H9 (cell line): ENCODE results near the gene CEP63. TPM values are rescaled to one million over a fixed set of nuclear protein-coding genes. Genes with fewer than 3 reads are reported as not detected.

Experiments used
- DNase-seq: peaks from one replicate; pipeline ENCODE4 v3.0.0-alpha.2; 2017
- H2AFZ ChIP-seq: one replicate; pipeline ENCODE4 v1.6.1; 2013; ENCODE audit warnings: mild to moderate bottlenecking, low read length, control low read depth, moderate library complexity
- H2AK5ac ChIP-seq: 2 replicates; pipeline ENCODE4 v1.6.1; 2013; ENCODE audit warnings: low read length, control low read depth, mixed read lengths; ENCODE audit not compliant: insufficient read length
- H2BK120ac ChIP-seq: one replicate; pipeline ENCODE4 v1.6.1; 2013; ENCODE audit warnings: low read depth, mild to moderate bottlenecking, low read length, control low read depth, inconsistent platforms; ENCODE audit not compliant: poor library complexity, severe bottlenecking
- H2BK12ac ChIP-seq: 2 replicates; pipeline ENCODE4 v1.6.1; 2013; ENCODE audit warnings: low read length, control low read depth, mixed read lengths, low read depth; ENCODE audit not compliant: insufficient read length
- H2BK15ac ChIP-seq: 2 replicates; pipeline ENCODE4 v1.6.1; 2013; ENCODE audit warnings: low read depth, low read length, control low read depth
- H2BK20ac ChIP-seq: one replicate; pipeline ENCODE4 v1.6.1; 2013; ENCODE audit warnings: low read depth, mild to moderate bottlenecking, low read length, control low read depth, inconsistent platforms; ENCODE audit not compliant: poor library complexity, severe bottlenecking
- H2BK5ac ChIP-seq: 2 replicates; pipeline ENCODE4 v1.6.1; 2013; ENCODE audit warnings: low read length, control low read depth, mixed read lengths; ENCODE audit not compliant: insufficient read length
- H3K14ac ChIP-seq: 2 replicates; pipeline ENCODE4 v1.6.1; 2013; ENCODE audit warnings: low read length, control low read depth; ENCODE audit not compliant: insufficient read depth
- H3K18ac ChIP-seq: 2 replicates; pipeline ENCODE4 v1.6.1; 2013; ENCODE audit warnings: low read depth, mild to moderate bottlenecking, mixed read lengths, low read length, control low read depth; ENCODE audit not compliant: insufficient read length
- H3K23ac ChIP-seq: 2 replicates; pipeline ENCODE4 v1.6.1; 2013; ENCODE audit warnings: low read length, control low read depth, mixed read lengths, low read depth; ENCODE audit not compliant: insufficient read length
- H3K23me2 ChIP-seq: 2 replicates; pipeline ENCODE4 v1.6.1; 2013; ENCODE audit warnings: low read depth, mild to moderate bottlenecking, mixed read lengths, low read length, control low read depth; ENCODE audit not compliant: insufficient read length, poor library complexity, severe bottlenecking
- H3K27ac ChIP-seq: 2 replicates; pipeline ENCODE4 v1.5.1; 2013; ENCODE audit warnings: low read length, control low read depth, mixed read lengths, low read depth; ENCODE audit not compliant: insufficient read length
- H3K27me3 ChIP-seq: 2 replicates; pipeline ENCODE4 v1.6.1; 2013; ENCODE audit warnings: low read length, control low read depth, inconsistent platforms; ENCODE audit not compliant: insufficient read depth
- H3K4ac ChIP-seq: 2 replicates; pipeline ENCODE4 v1.6.1; 2013; ENCODE audit warnings: low read depth, mild to moderate bottlenecking, control low read depth, inconsistent platforms, low read length, moderate library complexity
- H3K4me1 ChIP-seq: 2 replicates; pipeline ENCODE4 v1.6.1; 2013; ENCODE audit warnings: low read length, control low read depth, inconsistent platforms; ENCODE audit not compliant: insufficient read depth
- H3K4me2 ChIP-seq: 2 replicates; pipeline ENCODE4 v1.6.1; 2013; ENCODE audit warnings: low read length, control low read depth, mixed read lengths; ENCODE audit not compliant: insufficient read length, insufficient read depth
- H3K56ac ChIP-seq: 2 replicates; pipeline ENCODE4 v1.6.1; 2013; ENCODE audit warnings: low read depth, mild to moderate bottlenecking, mixed read lengths, low read length, control low read depth; ENCODE audit not compliant: insufficient read length
- H3K79me1 ChIP-seq: 2 replicates; pipeline ENCODE4 v1.6.1; 2013; ENCODE audit warnings: low read depth, mild to moderate bottlenecking, moderate library complexity, low read length, control low read depth, inconsistent platforms; ENCODE audit not compliant: insufficient read depth, poor library complexity, severe bottlenecking
- H3K79me2 ChIP-seq: 2 replicates; pipeline ENCODE4 v1.6.1; 2013; ENCODE audit warnings: low read length, control low read depth, inconsistent platforms; ENCODE audit not compliant: insufficient read depth
- H3K9ac ChIP-seq: 2 replicates; pipeline ENCODE4 v1.6.1; 2013; ENCODE audit warnings: low read length, control low read depth, mixed read lengths; ENCODE audit not compliant: insufficient read length; ENCODE audit errors: extremely low read depth
- H3K9me3 ChIP-seq: one replicate; pipeline ENCODE4 v1.6.1; 2013; ENCODE audit warnings: low read depth, low read length, inconsistent platforms; ENCODE audit not compliant: control insufficient read depth
- H3T11ph ChIP-seq: one replicate; pipeline ENCODE4 v1.6.1; 2013; ENCODE audit warnings: mild to moderate bottlenecking, low read length, control low read depth, inconsistent platforms
- H4K20me1 ChIP-seq: one replicate; pipeline ENCODE4 v1.6.1; 2013; ENCODE audit not compliant: control insufficient read depth, insufficient read length, insufficient read depth
- H4K5ac ChIP-seq: 2 replicates; pipeline ENCODE4 v1.6.1; 2013; ENCODE audit warnings: low read depth, mild to moderate bottlenecking, mixed read lengths, low read length, control low read depth; ENCODE audit not compliant: insufficient read length
- H4K8ac ChIP-seq: replicated peaks from 2 replicates; pipeline ENCODE4 v1.6.1; 2013; ENCODE audit warnings: low read length, control low read depth, mixed read lengths, low read depth; ENCODE audit not compliant: insufficient read length
- H4K91ac ChIP-seq: 2 replicates; pipeline ENCODE4 v1.6.1; 2013; ENCODE audit warnings: low read depth, mild to moderate bottlenecking, moderate library complexity, mixed read lengths, low read length, control low read depth; ENCODE audit not compliant: insufficient read length
- H3K27ac Mint-ChIP-seq, 3 experiments: 2 replicates in 2 of 3; 3 replicates in 1 of 3; pipeline ENCODE4 v1.8.0; 2020 to 2021; ENCODE audit warnings: mixed read lengths in 3 of 3, mild to moderate bottlenecking in 1 of 3, moderate library complexity in 1 of 3
- H3K27me3 Mint-ChIP-seq: 2 replicates; pipeline ENCODE4 v1.8.0; 2021; ENCODE audit warnings: low read depth, mild to moderate bottlenecking, moderate library complexity, mixed read lengths
- H3K36me3 Mint-ChIP-seq, 3 experiments: 2 replicates in 2 of 3; 3 replicates in 1 of 3; pipeline ENCODE4 v1.8.0; 2020 to 2021; ENCODE audit warnings: low read depth in 3 of 3, mixed read lengths in 3 of 3; ENCODE audit not compliant: insufficient read depth in 1 of 3
- H3K4me1 Mint-ChIP-seq, 2 experiments: 2 replicates each; pipeline ENCODE4 v1.8.0; 2020; ENCODE audit warnings: mixed read lengths in 2 of 2
- H3K4me3 Mint-ChIP-seq, 2 experiments: 2 replicates in 1 of 2; 3 replicates in 1 of 2; pipeline ENCODE4 v1.8.0; 2020 to 2021; ENCODE audit warnings: mild to moderate bottlenecking in 2 of 2, mixed read lengths in 2 of 2, moderate library complexity in 1 of 2
- H3K9me3 Mint-ChIP-seq, 2 experiments: 2 replicates in 1 of 2; 3 replicates in 1 of 2; pipeline ENCODE4 v1.8.0; 2020; ENCODE audit warnings: mild to moderate bottlenecking in 2 of 2, mixed read lengths in 2 of 2, moderate library complexity in 1 of 2
- WGBS: extraction: QIAGEN DNeasy Blood & Tissue Kit; methylation state at CpG from one replicate; pipeline ENCODE4 v1.1.7; 2013; ENCODE audit warnings: missing lambda C conversion rate, low lambda C conversion rate, mixed read lengths; ENCODE audit not compliant: insufficient read length; ENCODE audit errors: extremely low coverage; 5-methylcytosine and 5-hydroxymethylcytosine counted together
- total RNA-seq: library from RNA; stranded (reverse); gene quantifications from 2 replicates; pipeline ENCODE4 v1.2.1, GENCODE V29; 2021
- TF ChIP-seq, protein P1 (sequence below): fragments of 200-600 bp; sonication (generic); conservative IDR thresholded peaks from 3 replicates; pipeline ENCODE4 v1.8.0; 2021; ENCODE audit warnings: antibody characterized with exemption, mild to moderate bottlenecking

CEP63 gene
- total RNA-seq, 1 experiment from 2014 or later, result 16.2 TPM

DNA sequence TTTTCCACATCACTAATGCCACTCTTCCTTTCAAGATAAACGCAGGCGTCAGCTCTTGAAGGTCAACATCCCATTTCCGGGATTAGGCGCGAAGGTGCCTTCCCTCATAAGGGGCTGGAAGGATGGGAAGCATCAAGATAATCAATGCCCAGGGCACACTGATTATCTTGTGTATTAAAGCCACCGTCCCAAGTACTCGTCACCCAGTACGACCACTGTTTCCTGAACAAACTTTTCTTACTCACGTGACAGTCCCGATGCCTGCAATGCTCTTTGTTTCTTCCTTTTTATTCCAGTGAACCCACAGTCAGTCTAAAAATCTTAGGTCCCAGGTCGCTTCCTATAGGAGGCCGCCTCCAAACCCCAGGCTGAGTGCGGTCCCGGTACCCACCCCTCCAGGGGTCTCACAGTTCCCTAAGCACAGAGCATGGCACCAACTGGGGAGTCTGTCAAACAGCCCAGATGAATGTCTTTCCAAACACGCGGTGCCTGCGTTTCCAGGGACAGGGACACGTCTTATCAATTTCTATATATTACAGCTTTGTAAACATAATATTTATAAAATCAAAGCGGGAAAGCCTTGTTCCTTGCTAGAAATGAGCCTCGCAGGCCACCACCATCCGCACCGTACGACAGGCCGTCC, 661 bp upstream of the CEP63 start:
- Histone ChIP-seq H3K23me2 (peaks cover 11% of the 10 kb centered on the region), H3K9me3 (no peaks in the 10 kb centered on the region), H3K4me2 (peak overlapping the region; percentile 96), H2BK15ac (no peak overlapping the region), H2AK5ac (no peak overlapping the region), H3K4me1 (peaks cover 2% of the 10 kb centered on the region; the same call in 1 of the 2 replicates), H3K56ac (no peak overlapping the region), H4K91ac (no peak overlapping the region), H2AFZ (peak overlapping the region; percentile 79), H2BK5ac (no peak overlapping the region), H3K18ac (peak overlapping the region; percentile 86), H3K79me1 (no peaks in the 10 kb centered on the region), H2BK120ac (no peak overlapping the region), H4K5ac (no peak overlapping the region), H3K23ac (no peak overlapping the region), H3K79me2 (no peaks in the 10 kb centered on the region; the same call in 1 of the 2 replicates), H3K9ac (peak overlapping the region; percentile 90), H4K20me1 (no peaks in the 10 kb centered on the region), H3K27ac (peak overlapping the region; percentile 34), H2BK12ac (no peak overlapping the region), H3K14ac (no peak overlapping the region; the same call in 1 of the 2 replicates), H3T11ph (no peak overlapping the region), H3K27me3 (no peaks in the 10 kb centered on the region), H2BK20ac (no peak overlapping the region), H4K8ac (no peak overlapping the region), H3K4ac (no peak overlapping the region)
- no peak for DNase-seq
- Mint-ChIP-seq H3K4me3 (peak overlapping the region; percentile 96 to 98), H3K36me3 (peaks cover 6 to 37% (median 26%) of the 10 kb centered on the region in 3 experiments), H3K4me1 (peaks cover 22 to 24% of the 10 kb centered on the region in 2 experiments), H3K27ac (peak overlapping the region; percentile 97 to 99 (median 99)), H3K9me3 (no peaks in the 10 kb centered on the region), H3K27me3 (no peaks in the 10 kb centered on the region)
- TF ChIP-seq, protein P1, sequence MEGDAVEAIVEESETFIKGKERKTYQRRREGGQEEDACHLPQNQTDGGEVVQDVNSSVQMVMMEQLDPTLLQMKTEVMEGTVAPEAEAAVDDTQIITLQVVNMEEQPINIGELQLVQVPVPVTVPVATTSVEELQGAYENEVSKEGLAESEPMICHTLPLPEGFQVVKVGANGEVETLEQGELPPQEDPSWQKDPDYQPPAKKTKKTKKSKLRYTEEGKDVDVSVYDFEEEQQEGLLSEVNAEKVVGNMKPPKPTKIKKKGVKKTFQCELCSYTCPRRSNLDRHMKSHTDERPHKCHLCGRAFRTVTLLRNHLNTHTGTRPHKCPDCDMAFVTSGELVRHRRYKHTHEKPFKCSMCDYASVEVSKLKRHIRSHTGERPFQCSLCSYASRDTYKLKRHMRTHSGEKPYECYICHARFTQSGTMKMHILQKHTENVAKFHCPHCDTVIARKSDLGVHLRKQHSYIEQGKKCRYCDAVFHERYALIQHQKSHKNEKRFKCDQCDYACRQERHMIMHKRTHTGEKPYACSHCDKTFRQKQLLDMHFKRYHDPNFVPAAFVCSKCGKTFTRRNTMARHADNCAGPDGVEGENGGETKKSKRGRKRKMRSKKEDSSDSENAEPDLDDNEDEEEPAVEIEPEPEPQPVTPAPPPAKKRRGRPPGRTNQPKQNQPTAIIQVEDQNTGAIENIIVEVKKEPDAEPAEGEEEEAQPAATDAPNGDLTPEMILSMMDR, result no peak
- WGBS, result no CpG with 5 or more reads among the region's 24 CpGs
